Measurements from ENCODE around the gene EIF5. TPM values are rescaled to one million over a fixed set of nuclear protein-coding genes. Genes with fewer than 3 reads are reported as not detected.

EIF5 gene
- total RNA-seq, 2 donors from 2014 or later, result 89.2 to 373 TPM

DNA sequence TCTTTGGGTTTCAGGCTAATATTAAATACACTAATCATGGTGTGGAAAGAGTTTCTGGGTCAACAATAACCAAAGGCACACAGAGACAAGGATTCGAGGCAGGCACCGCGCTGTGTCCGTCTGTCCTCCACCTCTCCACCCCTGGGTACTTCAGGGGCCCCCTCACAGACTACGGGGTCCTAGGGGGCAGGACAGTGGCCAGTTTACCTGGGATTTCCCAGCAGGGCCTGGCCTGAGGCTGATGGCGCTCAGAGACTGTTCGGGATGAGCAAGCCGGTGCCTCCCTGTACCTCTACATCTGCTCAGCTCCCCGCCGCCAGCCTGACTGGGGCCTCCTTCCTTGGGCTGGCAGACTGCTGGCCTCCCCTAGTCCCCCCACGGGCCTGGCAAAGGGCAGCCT is 18.1 kb upstream of the EIF5 start:
- Histone ChIP-seq H3K4me3 (no peak overlapping the region), H3K36me3 (no peaks in the 10 kb centered on the region), H3K27ac (no peak overlapping the region), H3K4me1 (ENCODE audit: control insufficient read depth in 1 of 2, low read depth in 2 of 2) (no peaks in the 10 kb centered on the region), H3K9me3 (no peaks in the 10 kb centered on the region), H3K27me3 (replicated peaks; ENCODE audit: insufficient read depth) (no peaks in the 10 kb centered on the region)
- DNase-seq (ENCODE audit: low spot score) (no peak), ATAC-seq (ENCODE audit: insufficient number of reproducible peaks, low FRiP score, low read depth) (no peak)
- no peak for TF ChIP-seq CTCF (IDR thresholded peaks at IDR 0.05)

GRCh38 chr14:103316721-103317121 is 17.3 kb upstream of the EIF5 start:
- Histone ChIP-seq H3K4me3 (no peak overlapping the region), H3K36me3 (no peaks in the 10 kb centered on the region), H3K9me3 (no peaks in the 10 kb centered on the region), H3K27ac (no peak overlapping the region), H3K4me1 (ENCODE audit: control insufficient read depth in 1 of 2, low read depth in 2 of 2) (no peaks in the 10 kb centered on the region), H3K27me3 (replicated peaks; ENCODE audit: insufficient read depth) (no peaks in the 10 kb centered on the region)
- no peak for ATAC-seq (ENCODE audit: insufficient number of reproducible peaks, low FRiP score, low read depth)
- no peak for DNase-seq (ENCODE audit: low spot score)
- no peak for TF ChIP-seq CTCF (IDR thresholded peaks at IDR 0.05)

DNA sequence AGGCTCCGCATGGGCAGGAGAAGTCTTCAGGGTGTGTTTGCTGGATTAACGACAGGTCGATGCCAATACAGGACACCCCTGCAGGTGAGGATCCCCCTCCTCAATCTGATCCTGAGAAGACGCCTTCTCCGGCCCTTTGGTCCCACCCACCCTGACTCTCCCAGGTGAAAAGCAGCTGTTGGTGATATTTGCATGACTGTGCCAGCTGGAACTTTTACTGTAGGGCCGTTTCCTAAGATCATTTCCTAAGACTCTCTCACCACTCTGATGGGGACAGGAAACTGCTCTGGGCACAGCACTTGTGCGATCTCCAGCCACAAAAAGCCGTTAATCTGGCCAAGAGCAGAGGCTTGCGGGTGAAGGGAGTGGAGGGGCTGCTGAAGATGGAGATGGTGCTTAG is 16.8 kb upstream of the EIF5 start:
- no peaks in the 10 kb centered on the region for H3K36me3 ChIP-seq
- TF ChIP-seq CTCF (IDR thresholded peaks at IDR 0.05), result no peak
- no peaks in the 10 kb centered on the region for H3K27me3 ChIP-seq (replicated peaks; ENCODE audit: insufficient read depth)
- no peaks in the 10 kb centered on the region for H3K9me3 ChIP-seq
- no peaks in the 10 kb centered on the region for H3K4me1 ChIP-seq (ENCODE audit: control insufficient read depth in 1 of 2, low read depth in 2 of 2)
- H3K27ac ChIP-seq, result no peak overlapping the region
- DNase-seq (ENCODE audit: low spot score) (no peak), ATAC-seq (ENCODE audit: insufficient number of reproducible peaks, low FRiP score, low read depth) (no peak)
- H3K4me3 ChIP-seq, result no peak overlapping the region

- DNase-seq (ENCODE audit: low spot score), result no peak
- no peak for ATAC-seq (ENCODE audit: insufficient number of reproducible peaks, low FRiP score, low read depth)
Measured at GRCh38 chr14:103317976-103318580, 16.0 kb upstream of the EIF5 start.

DNA sequence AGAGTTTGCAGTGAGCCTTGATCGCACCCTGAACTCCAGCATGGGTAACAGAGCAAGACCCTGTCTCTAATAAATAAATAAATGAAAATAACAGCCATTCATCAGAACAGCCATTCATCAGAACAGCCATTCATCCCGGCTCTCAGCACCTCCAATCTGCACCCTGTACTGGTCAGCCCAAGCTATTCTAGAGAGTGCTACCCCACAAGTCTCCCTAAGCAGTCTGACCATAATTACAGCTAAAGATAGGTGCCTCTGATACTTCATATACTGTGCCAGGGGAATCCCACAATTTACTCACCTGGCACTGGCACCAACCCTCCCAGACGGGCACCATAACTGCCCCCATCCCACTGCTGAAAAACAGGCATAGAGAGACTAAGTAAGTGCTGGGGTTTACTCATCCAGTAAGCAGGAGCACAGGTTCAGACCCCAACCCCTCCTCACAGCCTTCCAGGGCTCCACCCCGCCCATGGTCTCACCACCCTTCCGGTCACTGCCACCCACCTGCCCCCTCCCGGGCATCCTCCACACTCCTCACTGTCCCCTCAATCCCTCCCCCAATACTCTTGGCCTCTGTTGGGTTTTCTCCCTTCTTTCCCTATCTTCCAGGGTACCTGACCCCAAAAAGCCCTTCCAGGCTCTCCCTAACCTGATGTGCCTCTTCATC is 15.2 kb upstream of the EIF5 start:
- ATAC-seq (ENCODE audit: insufficient number of reproducible peaks, low FRiP score, low read depth), result no peak
- no peaks in the 10 kb centered on the region for H3K27me3 ChIP-seq (replicated peaks; ENCODE audit: insufficient read depth)
- no peaks in the 10 kb centered on the region for H3K9me3 ChIP-seq
- no peaks in the 10 kb centered on the region for H3K4me1 ChIP-seq (ENCODE audit: control insufficient read depth in 1 of 2, low read depth in 2 of 2)
- H3K4me3 ChIP-seq, result no peak overlapping the region
- H3K27ac ChIP-seq, result no peak overlapping the region
- no peak for TF ChIP-seq CTCF (IDR thresholded peaks at IDR 0.05)
- no peak for DNase-seq (ENCODE audit: low spot score)
- H3K36me3 ChIP-seq, result no peaks in the 10 kb centered on the region

More at GRCh38 chr14:103317976-103318580, 16.0 kb upstream of the EIF5 start:
- Histone ChIP-seq H3K4me3 (no peak overlapping the region), H3K4me1 (ENCODE audit: control insufficient read depth in 1 of 2, low read depth in 2 of 2) (no peaks in the 10 kb centered on the region), H3K27me3 (replicated peaks; ENCODE audit: insufficient read depth) (no peaks in the 10 kb centered on the region), H3K36me3 (no peaks in the 10 kb centered on the region), H3K9me3 (no peaks in the 10 kb centered on the region), H3K27ac (no peak overlapping the region)
- TF ChIP-seq CTCF (IDR thresholded peaks at IDR 0.05), result no peak
